Kidney epithelial cell (primary cell): ENCODE data around the gene HSDL1. TPM values are rescaled to one million over a fixed set of nuclear protein-coding genes. Genes with fewer than 3 reads are reported as not detected.
A peak's percentile ranks its signal among the peaks of the same experiment; 100 is the strongest.

ENCODE experiments used
- DNase-seq: peaks from one replicate; pipeline ENCODE4 v3.0.0-alpha.2; 2010; ENCODE audit warnings: low read depth
- H3K27me3 ChIP-seq: 2 replicates; pipeline ENCODE4 v1.6.0; 2011; ENCODE audit warnings: low read length; ENCODE audit not compliant: control insufficient read depth, insufficient read depth
- H3K36me3 ChIP-seq: 2 replicates; pipeline ENCODE4 v1.5.1; 2011; ENCODE audit warnings: low read length; ENCODE audit not compliant: control insufficient read depth, insufficient read depth
- H3K4me3 ChIP-seq: 2 replicates; pipeline ENCODE4 v1.5.1; 2011; ENCODE audit warnings: low read depth, mild to moderate bottlenecking, control low read depth, low read length
- CTCF ChIP-seq: IDR thresholded peaks from 2 replicates; pipeline ENCODE4 v1.5.1; 2011; ENCODE audit warnings: mild to moderate bottlenecking, moderate library complexity, low read length, control low read depth, inconsistent platforms; ENCODE audit not compliant: insufficient read depth, poor library complexity, severe bottlenecking
- total RNA-seq: library from RNA; depleted of rRNA; stranded (reverse); fragments of >200 nt; gene quantifications from 2 replicates; pipeline ENCODE4 v1.2.3, GENCODE V29; 2015

Gene HSDL1
- total RNA-seq, 1 donor from 2014 or later = 37.9 TPM

GRCh38 chr16:84144209-84144858, 643 bp downstream of the HSDL1 start:
- H3K36me3 ChIP-seq = no peaks in the 10 kb centered on the region
- peak overlapping the region; percentile 90 for H3K4me3 ChIP-seq
- peaks cover 10% of the 10 kb centered on the region for H3K27me3 ChIP-seq
- TF ChIP-seq CTCF = peak; percentile 42
- DNase-seq = no peak

GRCh38 chr16:84143784-84144199, 1.2 kb downstream of the HSDL1 start:
- Histone ChIP-seq H3K4me3 (peak overlapping the region; percentile 90), H3K27me3 (peaks cover 10% of the 10 kb centered on the region), H3K36me3 (no peaks in the 10 kb centered on the region)
- no peak for DNase-seq
- TF ChIP-seq CTCF = no peak

- no peak overlapping the region for H3K4me3 ChIP-seq
- no peaks in the 10 kb centered on the region for H3K36me3 ChIP-seq
- peaks cover 10% of the 10 kb centered on the region for H3K27me3 ChIP-seq
- TF ChIP-seq CTCF = no peak
- DNase-seq = no peak
Measured at GRCh38 chr16:84143081-84143480, 1.9 kb downstream of the HSDL1 start.

- H3K36me3 ChIP-seq = no peaks in the 10 kb centered on the region
- no peak overlapping the region for H3K4me3 ChIP-seq
- peaks cover 2% of the 10 kb centered on the region for H3K27me3 ChIP-seq
- no peak for DNase-seq
- no peak for TF ChIP-seq CTCF
Measured at GRCh38 chr16:84141143-84141670, 3.8 kb downstream of the HSDL1 start.

- Histone ChIP-seq H3K27me3 (no peaks in the 10 kb centered on the region), H3K36me3 (no peaks in the 10 kb centered on the region), H3K4me3 (no peak overlapping the region)
- DNase-seq = no peak
- no peak for TF ChIP-seq CTCF
Measured at GRCh38 chr16:84139628-84140258, 5.2 kb downstream of the HSDL1 start.
